GM12872 (cell line): Measurements from ENCODE around the gene EFEMP2.

Experiments
- TF ChIP-seq, protein P1 (sequence below): IDR thresholded peaks from 3 replicates; pipeline ENCODE4 v1.5.1; 2011; ENCODE audit warnings: low read depth, mild to moderate bottlenecking, low read length, moderate library complexity; ENCODE audit not compliant: insufficient read depth

The EFEMP2 gene

GRCh38 chr11:65885808-65886536, 13.4 kb upstream of the EFEMP2 start:
- TF ChIP-seq, protein P1, sequence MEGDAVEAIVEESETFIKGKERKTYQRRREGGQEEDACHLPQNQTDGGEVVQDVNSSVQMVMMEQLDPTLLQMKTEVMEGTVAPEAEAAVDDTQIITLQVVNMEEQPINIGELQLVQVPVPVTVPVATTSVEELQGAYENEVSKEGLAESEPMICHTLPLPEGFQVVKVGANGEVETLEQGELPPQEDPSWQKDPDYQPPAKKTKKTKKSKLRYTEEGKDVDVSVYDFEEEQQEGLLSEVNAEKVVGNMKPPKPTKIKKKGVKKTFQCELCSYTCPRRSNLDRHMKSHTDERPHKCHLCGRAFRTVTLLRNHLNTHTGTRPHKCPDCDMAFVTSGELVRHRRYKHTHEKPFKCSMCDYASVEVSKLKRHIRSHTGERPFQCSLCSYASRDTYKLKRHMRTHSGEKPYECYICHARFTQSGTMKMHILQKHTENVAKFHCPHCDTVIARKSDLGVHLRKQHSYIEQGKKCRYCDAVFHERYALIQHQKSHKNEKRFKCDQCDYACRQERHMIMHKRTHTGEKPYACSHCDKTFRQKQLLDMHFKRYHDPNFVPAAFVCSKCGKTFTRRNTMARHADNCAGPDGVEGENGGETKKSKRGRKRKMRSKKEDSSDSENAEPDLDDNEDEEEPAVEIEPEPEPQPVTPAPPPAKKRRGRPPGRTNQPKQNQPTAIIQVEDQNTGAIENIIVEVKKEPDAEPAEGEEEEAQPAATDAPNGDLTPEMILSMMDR, result no peak

DNA sequence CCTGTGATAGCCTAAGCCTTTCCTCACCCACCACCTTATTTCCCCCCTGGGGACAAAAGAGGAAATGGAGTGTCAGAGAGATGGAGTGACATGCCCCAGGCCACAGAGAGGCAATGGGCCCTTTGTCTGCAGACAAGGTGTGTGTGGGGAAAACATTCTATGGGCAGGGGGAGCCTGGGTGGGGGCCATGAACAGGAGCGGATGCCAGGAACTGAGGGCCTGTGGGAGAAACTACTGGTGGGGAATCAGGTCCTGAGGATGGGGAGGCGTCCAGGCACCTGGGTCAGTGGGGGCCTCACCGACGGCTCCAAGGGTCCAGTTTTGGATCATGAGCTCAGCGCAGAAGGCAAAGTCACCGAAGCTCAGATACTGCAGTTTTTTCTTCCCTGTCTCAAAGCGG, 12.6 kb upstream of the EFEMP2 start:
- TF ChIP-seq, protein P1, result no peak

GRCh38 chr11:65884716-65885092, 12.1 kb upstream of the EFEMP2 start:
- TF ChIP-seq, protein P1, result peak; percentile 100

DNA sequence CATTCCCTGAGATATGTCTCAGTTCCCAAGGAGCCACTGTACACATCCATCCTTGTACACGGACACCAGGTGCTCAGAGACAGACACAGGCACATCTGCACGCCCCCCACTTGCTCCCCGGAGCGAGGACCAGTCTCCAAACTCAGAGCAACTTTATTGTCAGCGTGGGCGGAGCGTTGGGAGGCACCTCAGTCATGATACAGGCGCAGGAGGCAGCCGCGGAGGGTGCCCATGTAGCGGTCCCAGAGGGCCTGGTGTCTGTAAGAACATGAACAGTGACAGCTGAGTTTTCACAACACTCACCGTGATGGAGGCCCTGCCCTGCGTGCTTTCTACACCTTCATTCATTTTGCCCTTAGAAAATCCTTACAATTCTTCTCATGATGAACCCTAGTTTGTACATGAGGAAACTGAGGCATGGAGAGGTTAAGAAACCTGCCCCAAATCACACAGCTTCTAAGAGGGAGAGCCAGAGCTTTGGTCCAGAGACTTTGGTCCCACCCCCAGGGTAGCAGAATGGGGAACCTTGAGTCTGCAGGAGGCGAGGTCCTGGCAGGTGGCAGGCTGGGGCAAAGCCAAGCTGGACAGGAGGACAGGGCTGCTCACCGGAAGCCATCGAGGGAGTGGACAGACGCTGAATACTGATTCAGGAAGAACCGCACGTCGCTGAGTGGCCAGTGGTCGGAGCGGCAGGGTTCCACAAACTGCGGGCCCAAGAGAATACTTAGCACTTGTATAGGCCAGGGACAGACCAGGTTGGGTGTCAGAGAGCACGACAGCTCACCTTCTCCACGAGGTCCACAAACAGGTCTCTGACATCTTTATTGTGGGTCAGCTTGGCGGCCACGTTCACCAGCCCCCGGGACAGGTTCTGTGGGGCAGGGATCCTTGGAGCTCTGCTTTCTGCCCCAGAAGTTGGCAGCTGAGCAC, 11.5 kb upstream of the EFEMP2 start:
- TF ChIP-seq, protein P1, result no peak

GRCh38 chr11:65883058-65883761, 10.6 kb upstream of the EFEMP2 start:
- TF ChIP-seq, protein P1, result no peak

GRCh38 chr11:65882120-65883057, 9.8 kb upstream of the EFEMP2 start:
- TF ChIP-seq, protein P1, result no peak
